ENCODE measurements around the gene DCLRE1C. TPM values are rescaled to one million over a fixed set of nuclear protein-coding genes. Genes with fewer than 3 reads are reported as not detected.
A peak's percentile ranks its signal among the peaks of the same experiment; 100 is the strongest.

DCLRE1C gene
- total RNA-seq, 2 experiments from 2014 or later: 50.2 to 81.3 TPM

DNA sequence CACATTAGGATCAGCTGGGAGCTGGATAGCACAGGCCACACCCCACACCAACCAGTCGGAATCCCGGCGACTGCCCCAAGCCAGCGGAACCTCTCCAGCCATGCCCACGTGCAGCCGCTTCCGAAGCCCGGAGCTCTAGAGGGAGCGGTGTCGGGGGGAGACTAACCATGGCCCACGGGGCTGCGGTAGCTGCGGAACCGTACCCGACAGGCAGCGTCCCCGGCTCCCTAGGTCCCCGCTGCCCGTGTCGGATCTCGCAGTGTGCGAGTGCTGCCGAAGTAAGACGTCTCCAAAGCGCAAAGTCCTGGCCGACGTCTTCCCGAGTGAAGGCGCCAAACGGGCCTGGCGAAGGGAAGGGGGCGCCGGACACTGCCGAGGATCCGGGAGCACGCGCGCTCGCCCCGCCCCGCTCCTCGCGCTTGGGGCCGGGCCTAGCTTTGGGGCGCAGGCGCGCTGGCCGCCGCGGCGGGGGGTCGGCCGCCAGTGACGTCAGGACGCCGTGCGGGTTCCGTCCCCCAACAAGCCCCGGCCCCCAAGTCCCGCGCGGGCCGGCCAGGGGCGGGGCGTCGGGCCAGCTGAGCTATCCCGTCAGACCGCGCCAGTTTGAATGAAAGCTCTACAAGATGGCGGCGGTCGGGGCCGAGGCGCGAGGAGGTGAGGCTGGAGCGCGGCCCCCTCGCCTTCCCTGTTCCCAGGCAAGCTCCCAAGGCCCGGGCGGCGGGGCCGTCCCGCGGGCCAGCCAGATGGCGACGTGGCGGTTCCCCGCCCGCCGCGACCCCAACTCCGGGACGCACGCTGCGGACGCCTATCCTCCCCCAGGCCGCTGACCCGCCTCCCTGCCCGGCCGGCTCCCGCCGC lies 75.4 kb downstream of the DCLRE1C start, which contains the start of gene SUV39H2:
Gene SUV39H2, plus strand, starts transcription at position 601 of the 858 bp plus-strand sequence. Its CDS starts 23 bp downstream, at position 624.
- intact Hi-C loops (cut with micrococcal nuclease; ENCODE audit: unreplicated experiment): loop anchor here (1.0 to 5.0 kb wide), 4 partner anchors 40 to 276 kb away; partner anchors contain the start of genes CDNF, DCLRE1C, HSPA14 and MSANTD7
- BruUV-seq (replicated peaks): no TSS peak
- Histone ChIP-seq H4K20me1 (ENCODE audit: insufficient read depth, low read length) (peaks cover 18% of the 10 kb centered on the region; the same call in 1 of the 2 replicates), H3K4me3 (ENCODE audit: low read depth, low read length, poor library complexity, severe bottlenecking) (peak within 1 kb of the TSS; percentile 88), H3K9me3 (ENCODE audit: low read length) (no peaks in the 10 kb centered on the region), H2AFZ (ENCODE audit: low read length) (peak within 1 kb of the TSS; percentile 80), H3K9me2 (ENCODE audit: insufficient read depth, low read length) (no peaks in the 10 kb centered on the region), H3K36me3 (ENCODE audit: insufficient read depth, low read length) (peaks cover 37% of the 10 kb centered on the region), H3K79me2 (ENCODE audit: insufficient read depth, low read depth, low read length) (peaks cover 64% of the 10 kb centered on the region), H3K4me2 (ENCODE audit: low read length) (peak within 1 kb of the TSS; percentile 92), H3K27ac (ENCODE audit: low read depth, low read length, poor library complexity, severe bottlenecking) (peak within 1 kb of the TSS; percentile 61), H3K4me1 (ENCODE audit: insufficient read depth, low read length, poor library complexity, severe bottlenecking) (peaks cover 42% of the 10 kb centered on the region)
- CTCF ChIA-PET (ENCODE audit: unreplicated experiment): interaction anchor here (0.5 to 1.5 kb wide), 7 partner anchors 17 to 375 kb away, joined by 3 to 7 read pairs (median 4); partner anchors contain the start of genes CDNF, DCLRE1C, HSPA14 and MSANTD7
- TF ChIP-seq CTCF (conservative IDR thresholded peaks at IDR 0.05; ENCODE audit: low read length): no peak
- no peak for TF ChIP-seq EZH2phosphoT487 (IDR thresholded peaks at IDR 0.05; ENCODE audit: borderline replicate concordance, low read depth, low read length)
- POLR2A ChIA-PET: interaction anchor here (0.6 to 4.0 kb wide), 12 partner anchors 9 to 285 kb away, joined by 3 to 23 read pairs (median 5); partner anchors contain the start of genes CDNF, HSPA14, MEIG1 and MSANTD7
- DNase-seq (ENCODE audit: low spot score): peak; percentile 96

DNA sequence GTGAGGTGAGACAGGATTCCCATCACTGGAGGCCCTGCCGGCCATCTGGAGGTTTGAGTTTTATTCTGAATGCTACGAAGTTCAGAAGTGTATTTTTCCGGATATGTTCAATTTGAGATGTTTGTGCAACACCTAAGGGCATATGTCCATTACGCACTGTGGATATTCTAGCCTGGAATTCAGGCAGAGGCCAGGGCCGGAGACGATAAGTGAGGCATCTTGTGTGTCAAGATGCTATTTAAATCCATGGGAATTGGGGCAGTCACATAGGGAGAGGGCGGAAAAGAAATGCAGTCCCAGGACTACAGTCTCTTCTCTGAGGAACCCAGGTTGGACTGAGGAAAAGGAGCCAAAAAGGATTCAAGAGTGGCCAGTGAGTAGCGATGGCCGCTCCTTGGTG lies 77.1 kb downstream of the DCLRE1C start:
- no peak for DNase-seq (ENCODE audit: low spot score)
- Histone ChIP-seq H3K9me3 (ENCODE audit: low read length) (no peaks in the 10 kb centered on the region), H3K9me2 (ENCODE audit: insufficient read depth, low read length) (no peaks in the 10 kb centered on the region), H3K4me2 (ENCODE audit: low read length) (peak overlapping the region; percentile 73), H3K27ac (ENCODE audit: low read depth, low read length, poor library complexity, severe bottlenecking) (no peak overlapping the region), H3K36me3 (ENCODE audit: insufficient read depth, low read length) (peaks cover 36% of the 10 kb centered on the region), H3K79me2 (ENCODE audit: insufficient read depth, low read depth, low read length) (peaks cover 47% of the 10 kb centered on the region), H2AFZ (ENCODE audit: low read length) (no peak overlapping the region), H4K20me1 (ENCODE audit: insufficient read depth, low read length) (peaks cover 17% of the 10 kb centered on the region; the same call in 1 of the 2 replicates), H3K4me3 (ENCODE audit: low read depth, low read length, poor library complexity, severe bottlenecking) (peak overlapping the region; percentile 88), H3K4me1 (ENCODE audit: insufficient read depth, low read length, poor library complexity, severe bottlenecking) (peaks cover 36% of the 10 kb centered on the region)
- no peak for TF ChIP-seq CTCF (conservative IDR thresholded peaks at IDR 0.05; ENCODE audit: low read length)
- no peak for TF ChIP-seq EZH2phosphoT487 (IDR thresholded peaks at IDR 0.05; ENCODE audit: borderline replicate concordance, low read depth, low read length)
- POLR2A ChIA-PET: interaction anchor here (1.6 to 2.1 kb wide), 4 partner anchors 17 to 283 kb away, joined by 3 to 16 read pairs (median 8); partner anchors contain the start of genes CDNF, HSPA14 and MSANTD7
- BruUV-seq (replicated peaks): no TSS peak
- intact Hi-C loops (cut with micrococcal nuclease; ENCODE audit: unreplicated experiment): loop anchor here (5.0 kb wide), 2 partner anchors 221 to 274 kb away; partner anchors contain the start of gene RPP38
- CTCF ChIA-PET (ENCODE audit: unreplicated experiment): no interaction called here

All from OCI-LY7 (cell line).